ENCODE results near the gene DTNA. TPM values are rescaled to one million over a fixed set of nuclear protein-coding genes. Genes with fewer than 3 reads are reported as not detected.
A peak's percentile ranks its signal among the peaks of the same experiment; 100 is the strongest.
"Not testable (repeated sequence)": the region's sequence is repeated elsewhere in the genome, so short reads cannot be mapped to it uniquely, and the experiment has no call there.

The DTNA gene
- total RNA-seq, 1 experiment from 2014 or later, result 20.9 TPM

DNA sequence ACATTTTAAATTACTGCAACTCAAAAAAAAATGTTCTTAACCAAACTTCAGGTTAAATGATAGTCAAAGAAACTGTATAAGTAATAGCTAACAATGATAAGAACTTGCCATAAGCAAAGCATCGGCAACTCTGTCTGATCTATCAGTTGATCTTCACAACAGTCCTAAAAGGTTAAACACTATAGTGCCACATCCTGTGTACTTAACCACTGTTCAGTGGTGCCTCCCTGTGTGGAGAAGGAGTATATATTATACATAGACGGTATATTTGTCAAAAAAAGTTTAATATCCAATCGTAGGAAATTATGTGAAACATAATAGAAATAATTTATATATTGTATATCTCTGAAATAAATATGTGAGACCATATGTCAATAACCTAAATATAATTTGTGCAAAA lies 13.0 kb downstream of the DTNA start:
- DNase-seq (ENCODE audit: low spot score), result no peak

DNA sequence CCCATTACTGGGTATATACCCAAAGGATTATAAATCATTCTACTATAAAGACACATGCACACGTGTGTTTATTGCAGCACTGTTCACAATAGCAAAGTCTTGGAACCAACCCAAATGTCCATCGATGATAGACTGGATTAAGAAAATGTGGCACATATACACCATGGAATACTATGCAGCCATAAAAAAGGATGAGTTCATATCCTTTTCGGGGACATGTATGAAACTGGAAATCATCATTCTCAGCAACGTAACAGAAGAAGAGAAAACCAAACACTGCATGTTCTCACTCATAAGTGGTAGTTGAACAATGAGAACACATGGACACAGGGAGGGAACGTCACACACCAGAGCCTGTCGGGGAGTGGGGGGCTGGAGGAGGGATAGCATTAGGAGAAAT lies 15.6 kb downstream of the DTNA start:
- not testable (repeated sequence) for DNase-seq (ENCODE audit: low spot score)

DNA sequence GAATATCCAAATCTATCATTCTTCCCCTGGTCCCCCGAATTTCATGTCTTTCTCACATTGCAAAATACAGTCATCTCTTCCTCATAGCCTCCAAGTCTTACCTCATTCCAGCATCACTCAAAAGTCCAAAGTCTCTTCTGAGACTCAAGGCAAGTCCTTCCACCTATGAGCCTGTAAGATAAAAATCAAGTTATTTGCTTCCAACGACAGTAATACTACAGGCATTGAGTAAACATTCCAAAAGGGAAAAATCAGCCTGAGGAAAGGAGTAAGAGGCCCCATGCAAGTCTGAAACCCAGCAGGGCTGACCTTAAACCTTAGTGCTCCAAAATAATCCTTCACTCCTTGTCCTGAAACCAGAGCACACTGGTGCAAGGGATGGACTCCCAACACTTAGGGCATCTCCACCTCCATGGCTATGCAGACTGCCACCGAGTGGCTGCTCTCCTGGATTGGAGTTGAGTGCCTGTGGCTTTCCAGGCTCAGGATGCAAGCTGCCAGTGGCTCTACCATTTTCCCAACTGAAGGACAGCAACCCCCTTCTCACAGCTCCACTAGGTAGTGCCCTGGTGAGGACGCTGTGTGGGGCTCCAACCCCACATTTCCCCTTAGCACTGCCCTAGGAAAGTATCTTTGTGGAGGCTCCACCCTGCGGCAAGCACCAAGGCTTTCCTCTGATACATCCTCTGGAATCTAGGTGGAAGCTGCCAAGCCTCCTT lies 16.3 kb downstream of the DTNA start:
- no peak for DNase-seq (ENCODE audit: low spot score)

DNA sequence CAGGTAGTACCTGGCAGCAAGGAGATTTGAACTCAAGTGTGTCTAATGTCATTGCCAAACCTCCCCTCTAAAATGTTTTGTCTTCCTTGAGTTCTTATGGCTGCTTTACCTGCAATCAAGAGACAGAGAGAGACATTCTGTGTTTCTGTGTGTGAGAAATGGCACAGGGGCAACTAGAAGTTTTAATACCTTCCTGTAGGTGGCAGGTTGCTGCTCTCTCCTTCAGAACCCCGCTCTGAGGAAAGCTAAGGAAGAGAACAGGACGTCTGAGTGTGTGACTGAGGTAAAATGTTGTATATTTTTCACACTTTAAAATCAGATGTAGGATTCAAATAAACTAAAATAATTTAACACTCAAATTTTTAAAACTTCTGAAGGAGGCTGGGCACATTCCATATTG lies 19.2 kb downstream of the DTNA start:
- DNase-seq (ENCODE audit: low spot score), result peak; percentile 49

DNA sequence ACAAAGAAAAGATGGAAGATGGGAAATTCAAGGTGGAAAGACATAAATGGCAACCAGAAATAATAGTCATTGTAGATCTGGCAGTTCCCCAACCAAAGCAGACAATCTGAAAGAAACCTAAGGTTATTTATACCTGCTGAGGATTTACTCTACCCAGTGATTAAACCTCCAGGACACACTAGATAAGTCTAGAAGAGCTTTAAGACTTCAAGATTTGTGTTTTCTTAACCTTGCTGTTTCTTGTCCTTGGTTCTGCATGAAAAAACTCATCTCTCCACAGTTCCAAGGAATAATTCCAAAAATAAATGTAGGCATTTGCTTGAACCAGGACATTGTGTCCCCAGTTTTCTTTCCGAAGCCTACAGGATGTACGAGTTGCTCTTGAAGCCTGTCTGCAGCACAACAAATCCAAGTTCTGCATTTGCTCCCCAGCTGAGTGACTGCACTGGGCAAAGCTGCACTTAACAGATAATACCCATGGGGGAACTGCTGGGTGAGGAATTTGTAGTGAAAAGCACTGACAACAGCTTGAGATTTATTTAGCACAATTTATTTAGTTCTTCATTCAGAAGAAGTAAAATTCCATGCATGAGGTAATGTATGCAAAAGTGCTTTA lies 19.8 kb downstream of the DTNA start:
- DNase-seq (ENCODE audit: low spot score), result no peak

DNA sequence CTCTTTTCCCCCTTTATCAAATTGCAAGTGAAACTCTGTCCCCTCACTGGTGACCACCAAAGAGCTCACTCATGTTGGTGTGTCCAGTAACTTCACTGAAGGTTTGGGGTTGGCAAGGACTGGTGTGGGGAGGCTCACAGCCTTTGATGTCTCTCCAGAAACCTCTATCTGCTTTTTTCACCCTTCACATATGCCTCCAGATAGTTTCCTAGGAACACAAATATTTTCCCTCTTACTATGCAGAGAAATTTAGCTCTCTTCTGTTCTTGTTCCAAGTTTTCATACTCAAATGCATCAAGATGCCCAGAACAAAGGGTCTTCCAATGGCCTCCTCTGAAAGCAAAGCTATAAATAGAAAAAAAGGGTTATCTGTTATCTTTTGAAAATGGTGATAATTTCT lies 20.7 kb downstream of the DTNA start:
- no peak for DNase-seq (ENCODE audit: low spot score)

DNA sequence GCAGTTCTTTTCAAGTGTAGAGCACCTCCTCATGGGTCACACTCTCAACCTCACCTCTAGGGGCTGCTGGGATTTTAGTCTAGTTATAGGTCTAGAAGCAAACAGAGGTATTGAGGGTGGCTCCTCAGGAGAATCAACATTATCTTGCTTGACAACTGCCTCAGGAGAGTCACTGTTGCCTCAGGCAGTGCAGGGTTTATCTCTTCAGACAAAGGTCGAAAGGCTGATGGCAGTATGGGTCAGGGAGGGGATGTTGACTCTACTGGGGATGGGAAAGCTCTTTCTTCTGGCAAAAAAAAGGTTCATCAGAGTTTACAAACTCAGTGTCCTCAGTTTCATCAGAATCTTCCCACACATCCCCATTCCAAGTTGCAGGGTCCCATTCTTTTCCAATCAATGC lies 24.0 kb downstream of the DTNA start:
- DNase-seq (ENCODE audit: low spot score), result no peak

DNA sequence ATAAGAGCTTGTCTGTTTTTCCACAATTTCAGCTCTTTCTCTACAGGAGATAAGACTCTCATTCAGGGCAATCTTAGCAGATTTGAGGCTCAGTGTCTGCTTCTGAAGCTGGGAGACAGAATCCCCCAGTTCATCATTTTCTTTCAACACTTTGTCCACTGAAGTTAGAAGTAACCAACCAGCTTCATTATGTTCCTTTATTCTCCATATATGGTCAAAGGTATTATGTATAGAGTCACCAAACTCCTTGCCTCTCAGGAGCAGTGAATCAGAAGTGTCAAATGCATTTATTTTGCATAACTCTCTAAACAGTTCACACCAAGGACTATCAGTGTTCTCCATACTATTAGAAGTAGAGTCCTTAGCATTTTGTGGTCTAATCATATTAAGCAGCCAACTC lies 24.4 kb downstream of the DTNA start:
- DNase-seq (ENCODE audit: low spot score), result not testable (repeated sequence)

DNA sequence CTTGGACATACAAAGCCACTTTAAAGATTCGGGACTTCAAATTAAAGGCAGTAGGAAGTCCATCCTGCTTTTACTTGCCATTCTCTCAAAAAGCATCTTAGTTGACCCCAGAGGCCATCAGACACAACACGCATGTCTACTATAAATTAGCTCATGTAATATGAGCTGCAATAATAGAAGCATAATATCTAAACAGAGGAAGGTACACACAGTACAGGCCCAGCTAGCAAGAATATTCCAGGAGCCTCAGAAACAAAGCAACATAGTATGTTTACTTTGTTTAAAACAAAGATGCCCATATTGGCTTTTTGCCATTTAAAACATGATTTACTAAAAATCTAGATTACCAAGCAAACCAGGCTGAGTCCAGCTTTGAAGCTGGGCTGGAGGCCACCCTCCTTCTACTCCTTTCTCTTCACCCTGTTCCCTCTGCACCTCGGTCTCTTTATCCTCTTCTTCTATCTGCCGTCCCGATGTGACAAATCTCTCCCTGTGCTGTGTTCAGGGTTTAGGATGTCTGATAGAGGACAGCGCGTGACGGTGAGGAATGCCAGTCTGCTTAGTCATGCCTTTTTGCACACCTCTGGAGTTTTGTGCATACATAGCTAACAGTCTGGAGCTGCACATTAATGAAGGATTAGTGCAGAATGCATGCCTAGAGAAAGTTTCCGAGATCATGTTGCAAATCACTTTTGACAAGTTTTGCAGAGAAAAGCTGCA lies 28.2 kb downstream of the DTNA start:
- DNase-seq (ENCODE audit: low spot score), result peak; percentile 67

DNA sequence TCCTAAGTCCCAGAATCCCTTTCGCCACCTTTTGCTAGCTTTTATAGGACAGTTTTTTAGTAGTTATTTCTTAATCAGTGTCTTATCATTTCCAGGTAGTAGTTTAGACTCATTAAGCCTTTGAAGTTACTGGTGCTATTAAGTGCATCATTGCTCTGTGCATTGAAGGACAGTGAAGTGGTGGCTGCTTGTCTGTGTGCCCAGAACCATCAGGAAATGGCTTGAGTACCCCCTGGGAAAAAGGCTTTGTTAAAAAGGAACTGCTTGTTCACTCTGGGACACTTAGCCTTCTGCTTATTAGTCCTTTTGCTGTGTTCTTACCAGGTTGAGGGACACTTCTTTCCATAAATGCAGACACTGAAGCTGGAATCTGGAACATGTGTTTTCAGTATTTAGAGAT lies 30.0 kb downstream of the DTNA start:
- DNase-seq (ENCODE audit: low spot score), result no peak

DNA sequence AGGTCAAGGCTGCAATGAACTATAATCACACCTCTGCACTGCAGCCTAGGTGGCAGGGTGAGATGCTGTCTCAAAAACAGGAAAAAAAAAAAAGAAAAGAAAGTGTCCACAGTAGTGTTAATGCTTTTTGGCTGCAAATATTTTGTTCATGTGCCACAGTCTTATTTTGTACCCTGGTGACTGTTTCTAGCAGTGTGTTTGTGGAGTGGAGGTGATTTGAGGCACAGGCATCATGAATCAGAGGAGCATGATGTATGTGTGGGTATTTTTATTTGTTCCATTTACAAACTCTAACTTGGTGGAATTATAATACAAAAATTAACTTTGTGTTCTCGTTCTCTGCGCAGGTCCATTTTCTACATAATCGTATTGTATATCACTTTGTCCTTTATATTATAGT lies 30.6 kb downstream of the DTNA start:
- no peak for DNase-seq (ENCODE audit: low spot score)

DNA sequence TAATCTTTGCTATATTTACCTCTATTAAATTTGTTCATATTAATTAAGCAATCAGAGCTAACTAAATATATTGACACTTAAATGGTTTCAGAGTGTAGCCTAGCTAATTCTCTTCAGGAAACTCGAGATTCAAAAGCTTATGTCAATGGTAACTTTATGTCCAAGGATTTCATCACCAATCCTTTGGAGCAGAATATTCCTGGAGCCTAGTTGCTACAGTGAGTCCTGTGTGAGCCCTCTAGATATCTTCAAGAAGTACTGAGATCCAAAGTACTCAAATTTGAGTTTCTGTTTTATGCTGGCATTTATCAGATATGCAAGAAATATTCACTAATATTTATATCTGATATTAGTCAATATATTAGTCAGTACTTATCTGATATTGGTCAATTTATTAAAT lies 31.3 kb downstream of the DTNA start:
- no peak for DNase-seq (ENCODE audit: low spot score)

DNA sequence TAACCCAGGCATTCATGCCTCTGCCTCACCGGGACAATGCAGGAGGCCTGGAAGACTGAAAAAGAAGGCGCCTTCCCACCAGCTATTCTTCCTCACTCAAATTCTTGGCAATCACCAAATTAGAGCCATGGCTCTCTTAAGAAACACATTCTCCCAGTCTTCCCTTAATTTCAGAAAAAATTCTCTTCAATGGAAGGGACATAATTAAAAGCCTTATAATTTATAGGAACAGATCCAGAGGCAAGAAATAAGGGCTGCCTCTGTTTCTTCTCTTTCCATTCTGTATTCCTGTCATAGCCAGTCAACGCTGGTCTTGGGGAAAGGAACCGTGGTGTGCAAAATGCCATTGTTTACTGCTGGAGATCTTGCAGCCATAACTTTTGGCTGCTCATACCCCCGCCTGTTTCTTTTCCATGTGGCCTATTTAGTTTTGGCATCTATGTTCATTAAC lies 32.8 kb downstream of the DTNA start:
- no peak for DNase-seq (ENCODE audit: low spot score)

DNA sequence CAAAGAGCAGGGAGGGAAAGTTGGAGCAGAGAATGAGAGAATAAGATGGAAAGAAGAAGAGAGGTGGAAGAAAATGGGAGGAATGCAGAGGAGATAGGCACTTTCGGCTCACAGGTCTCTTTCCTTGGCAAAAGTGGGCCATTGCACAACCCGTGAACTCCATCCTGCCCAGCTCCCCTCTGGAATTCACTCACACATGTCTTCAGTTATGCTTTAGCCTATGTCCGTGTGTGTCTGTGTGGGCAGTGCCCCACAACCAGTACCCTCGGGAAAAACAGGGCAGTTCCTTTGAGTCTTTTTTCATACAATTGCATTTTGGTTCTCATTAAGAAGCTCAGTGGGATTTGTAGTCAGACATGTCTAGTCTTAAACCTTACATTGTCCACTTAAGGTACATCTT lies 34.5 kb downstream of the DTNA start:
- no peak for DNase-seq (ENCODE audit: low spot score)

DNA sequence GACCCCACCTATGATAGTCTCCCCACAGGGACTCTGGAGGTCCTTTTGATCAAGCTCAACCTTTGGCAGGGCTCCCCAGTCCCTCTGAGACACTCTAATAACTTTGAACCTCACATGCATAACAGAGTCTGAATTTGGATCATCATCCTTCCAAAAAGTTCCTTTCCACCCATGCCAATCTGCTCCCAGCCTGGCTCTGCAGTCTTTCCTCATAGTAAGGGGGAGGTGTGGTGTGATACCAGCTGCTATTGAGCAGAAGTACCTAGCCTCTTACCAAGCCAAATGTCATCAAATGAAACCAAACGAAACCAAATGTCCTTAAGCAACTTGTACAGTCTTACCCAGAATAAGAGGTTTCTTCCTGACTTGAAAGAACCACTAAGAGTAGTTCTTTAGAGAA lies 36.5 kb downstream of the DTNA start:
- no peak for DNase-seq (ENCODE audit: low spot score)

DNA sequence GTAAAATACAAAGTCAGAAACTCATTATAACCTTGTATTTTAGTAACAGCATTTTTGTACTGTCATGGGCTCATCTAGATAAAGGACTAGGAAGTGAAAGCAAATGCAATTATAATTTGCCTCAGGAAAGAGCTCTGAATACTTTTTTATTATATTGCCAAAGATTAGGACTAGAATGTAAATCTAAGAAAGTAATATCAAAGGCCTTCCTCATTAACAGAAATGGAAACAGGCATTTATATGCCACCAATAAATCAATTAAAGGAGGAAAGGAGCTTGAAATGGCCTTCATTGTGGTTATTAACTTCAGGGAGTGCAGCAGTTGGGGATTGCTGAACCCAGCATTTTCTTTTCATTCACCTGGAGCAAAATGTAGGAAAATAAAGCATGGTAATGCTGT lies 39.6 kb downstream of the DTNA start:
- DNase-seq (ENCODE audit: low spot score), result no peak

DNA sequence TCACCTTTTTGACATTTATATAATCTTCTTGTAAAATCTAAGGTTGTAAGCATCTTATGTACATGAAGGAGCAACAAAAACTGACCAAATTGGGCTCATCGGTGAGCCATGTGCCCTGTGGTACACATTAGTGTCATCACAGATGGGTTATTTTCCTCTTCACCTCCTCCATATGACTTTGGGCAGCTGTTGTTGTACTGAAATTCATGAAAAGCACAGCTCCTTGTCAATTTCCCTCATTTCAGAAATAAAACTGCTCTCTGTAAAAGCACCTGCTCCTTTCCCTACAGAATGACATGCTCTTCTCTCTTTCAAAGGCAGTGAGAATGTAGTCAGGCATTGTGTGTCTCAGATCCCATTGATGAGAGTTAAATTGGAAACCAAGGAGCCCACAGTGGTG lies 42.0 kb downstream of the DTNA start:
- no peak for DNase-seq (ENCODE audit: low spot score)

DNA sequence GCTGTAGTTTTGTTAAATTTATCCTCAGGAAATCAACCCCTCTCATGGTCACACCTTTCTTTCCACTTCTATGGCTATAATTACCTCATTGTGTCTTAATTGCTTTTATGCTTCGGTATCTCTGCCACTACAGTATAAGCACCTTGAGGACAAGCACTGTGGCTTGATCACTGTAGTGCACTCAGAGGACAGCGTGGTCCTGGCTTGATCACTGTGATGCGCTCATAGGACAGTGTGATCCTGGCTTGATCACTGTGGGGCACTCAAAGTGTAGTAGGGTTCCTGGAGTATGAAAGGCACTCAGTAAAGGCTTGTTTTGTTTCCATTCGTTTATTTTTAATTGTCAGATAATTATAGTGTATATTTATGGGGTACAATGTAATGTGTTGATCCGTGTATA lies 44.2 kb downstream of the DTNA start:
- DNase-seq (ENCODE audit: low spot score), result no peak

DNA sequence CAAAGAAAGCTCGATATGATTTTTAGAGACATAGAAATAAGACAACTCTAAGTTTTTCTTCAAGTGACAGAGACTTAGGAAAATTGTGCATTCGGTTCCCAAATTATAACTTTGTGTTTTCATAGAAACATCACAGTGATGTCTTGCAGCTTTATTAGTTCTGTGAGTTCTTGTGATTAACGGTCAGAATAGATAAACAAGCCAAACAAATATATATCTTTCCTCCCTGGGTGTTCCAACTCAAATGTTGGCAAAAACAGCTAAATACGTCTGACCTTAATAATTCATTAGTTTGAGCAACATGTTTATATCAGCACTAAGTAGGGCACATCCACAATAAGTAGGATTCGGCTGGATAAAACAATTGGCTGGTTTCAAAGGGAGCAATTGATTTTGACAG lies 47.6 kb downstream of the DTNA start:
- DNase-seq (ENCODE audit: low spot score), result no peak

DNA sequence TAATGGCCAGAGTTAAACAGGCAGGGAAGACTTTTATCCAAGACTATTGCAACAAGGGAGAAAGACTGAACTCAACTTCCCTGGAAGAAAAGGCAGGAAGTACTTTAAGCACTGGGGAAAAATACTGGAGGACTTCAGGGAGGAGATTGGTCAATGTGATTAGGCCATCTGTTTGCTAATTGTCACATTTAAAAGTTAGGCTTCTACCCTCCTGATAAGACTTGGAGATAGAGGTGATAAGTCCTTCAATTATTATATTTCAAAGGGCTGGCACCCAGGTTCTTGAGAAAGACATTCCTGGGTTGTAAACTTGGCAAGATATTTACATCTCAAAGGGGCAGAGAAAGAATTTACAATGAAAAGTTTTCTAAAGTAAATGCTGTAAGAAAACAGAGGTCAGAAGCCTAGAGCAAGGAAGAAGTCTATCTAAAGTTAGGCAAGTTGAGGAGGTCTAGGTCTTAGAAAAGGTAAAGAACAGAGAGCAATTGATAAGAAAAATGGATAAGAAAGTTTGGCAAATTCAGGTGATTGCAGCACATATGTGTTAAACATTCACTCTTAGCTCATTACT lies 48.4 kb downstream of the DTNA start:
- no peak for DNase-seq (ENCODE audit: low spot score)

DNA sequence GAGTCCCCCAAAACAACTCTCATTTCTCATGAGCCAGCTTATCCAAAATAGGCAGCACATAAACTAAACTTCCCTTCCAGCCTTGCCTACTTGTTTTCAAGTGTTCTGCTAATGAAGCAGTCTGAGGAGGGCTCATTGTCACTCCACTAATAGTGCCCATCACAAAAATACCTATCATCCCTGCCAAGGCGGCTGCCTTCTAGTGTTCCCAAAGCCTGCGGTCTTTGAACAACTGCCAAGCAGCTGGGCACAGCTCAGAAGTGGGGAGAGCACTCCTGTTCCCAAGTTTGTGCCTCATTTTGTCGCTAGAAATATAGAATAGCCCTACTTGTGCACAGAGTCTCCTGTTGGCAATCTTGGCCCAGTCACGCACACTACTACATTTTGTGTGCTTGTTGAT lies 50.3 kb downstream of the DTNA start:
- DNase-seq (ENCODE audit: low spot score), result no peak

DNA sequence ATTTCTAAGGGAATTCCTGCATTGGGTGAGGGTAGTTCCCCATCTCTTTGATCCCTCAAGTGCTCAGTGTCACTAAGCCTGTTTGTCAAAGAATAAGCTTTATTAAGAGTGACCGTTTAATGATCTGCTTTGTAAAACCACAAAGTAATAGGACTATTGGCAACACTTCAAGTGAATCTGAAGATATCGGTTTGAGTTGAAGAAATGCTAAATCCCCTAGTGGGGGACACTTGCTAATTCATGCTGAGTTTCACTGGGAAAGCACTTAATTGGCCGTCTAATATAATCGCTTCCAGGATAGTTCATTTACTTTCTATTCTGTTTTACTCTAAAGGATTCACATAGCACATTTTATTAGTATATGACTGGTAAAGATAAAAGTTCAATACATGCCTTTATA lies 54.4 kb downstream of the DTNA start:
- no peak for DNase-seq (ENCODE audit: low spot score)

DNA sequence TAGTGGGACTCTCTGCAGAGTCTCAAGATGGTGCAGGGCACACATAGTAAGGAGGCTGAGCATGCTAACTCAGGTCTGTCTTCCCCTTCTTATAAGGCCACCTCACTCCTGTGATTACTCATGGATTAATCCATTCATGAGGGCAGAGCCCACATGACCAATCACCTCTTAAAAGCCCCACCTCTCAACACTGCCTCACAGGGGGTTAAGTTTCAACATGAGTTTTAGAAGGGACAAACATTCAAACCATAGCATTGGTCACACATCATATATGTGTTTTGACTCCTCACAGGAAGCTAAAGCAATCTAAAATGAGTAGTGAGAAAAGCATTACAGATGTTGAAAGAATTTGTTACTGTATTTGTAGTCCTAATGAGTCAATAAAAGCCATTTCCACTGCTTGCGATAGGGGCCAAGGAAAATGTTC lies 57.5 kb downstream of the DTNA start:
- peak; percentile 53 for DNase-seq (ENCODE audit: low spot score)
